GM23248 (cell line): ENCODE results near the gene RARB. TPM values are rescaled to one million over a fixed set of nuclear protein-coding genes. Genes with fewer than 3 reads are reported as not detected.

ENCODE experiments used
- DNase-seq: peaks from one replicate; pipeline ENCODE4 v3.0.0-alpha.2; 2015
- H2AFZ ChIP-seq: fragments of 200-600 bp; sonication (generic); 2 replicates; pipeline ENCODE4 v1.6.1; 2016; ENCODE audit warnings: antibody characterized with exemption
- H3F3A ChIP-seq: fragments of 200-600 bp; sonication (generic); 2 replicates; pipeline ENCODE4 v1.6.1; 2016; ENCODE audit warnings: mild to moderate bottlenecking, antibody characterized with exemption, mixed run types; ENCODE audit not compliant: insufficient read depth
- H3K27ac ChIP-seq: fragments of 200-600 bp; sonication (generic); 2 replicates; pipeline ENCODE4 v1.5.1; 2016; ENCODE audit warnings: mild to moderate bottlenecking
- H3K27me3 ChIP-seq: fragments of 200-600 bp; sonication (generic); replicated peaks from 2 replicates; pipeline ENCODE4 v1.6.1; 2016; ENCODE audit warnings: mild to moderate bottlenecking; ENCODE audit not compliant: insufficient read depth
- H3K36me3 ChIP-seq: fragments of 200-600 bp; sonication (generic); 2 replicates; pipeline ENCODE4 v1.6.1; 2016; ENCODE audit warnings: low read depth, mild to moderate bottlenecking
- H3K4me1 ChIP-seq: fragments of 200-600 bp; sonication (generic); 2 replicates; pipeline ENCODE4 v1.6.1; 2016; ENCODE audit warnings: mild to moderate bottlenecking; ENCODE audit not compliant: insufficient read depth
- H3K4me2 ChIP-seq: fragments of 200-600 bp; sonication (generic); one replicate; pipeline ENCODE4 v1.6.1; 2016; ENCODE audit warnings: mild to moderate bottlenecking; ENCODE audit not compliant: unreplicated experiment
- H3K4me3 ChIP-seq: fragments of 200-600 bp; sonication (generic); 2 replicates; pipeline ENCODE4 v1.5.1; 2016; ENCODE audit warnings: mild to moderate bottlenecking
- H3K79me2 ChIP-seq: fragments of 200-600 bp; sonication (generic); 2 replicates; pipeline ENCODE4 v1.6.1; 2016; ENCODE audit warnings: mild to moderate bottlenecking; ENCODE audit not compliant: insufficient read depth
- H3K9ac ChIP-seq: fragments of 200-600 bp; sonication (generic); 2 replicates; pipeline ENCODE4 v1.6.1; 2016; ENCODE audit warnings: mild to moderate bottlenecking
- H3K9me2 ChIP-seq: fragments of 200-600 bp; sonication (generic); 2 replicates; pipeline ENCODE4 v1.6.1; 2016; ENCODE audit warnings: mixed run types, mild to moderate bottlenecking, moderate library complexity; ENCODE audit not compliant: insufficient read depth
- H3K9me3 ChIP-seq: fragments of 200-600 bp; sonication (generic); one replicate; pipeline ENCODE4 v1.6.1; 2017; ENCODE audit warnings: low read depth
- H4K20me1 ChIP-seq: fragments of 200-600 bp; sonication (generic); 2 replicates; pipeline ENCODE4 v1.6.0; 2016; ENCODE audit not compliant: insufficient read depth
- EZH2 ChIP-seq: fragments of 200-600 bp; sonication (generic); IDR thresholded peaks from 2 replicates; pipeline ENCODE4 v1.6.1; 2018; ENCODE audit warnings: antibody characterized with exemption, mild to moderate bottlenecking; ENCODE audit not compliant: insufficient read depth, poor library complexity, severe bottlenecking
- EZH2phosphoT487 ChIP-seq: fragments of 200-600 bp; sonication (generic); IDR thresholded peaks from 2 replicates; pipeline ENCODE4 v1.6.1; 2018; ENCODE audit warnings: antibody characterized with exemption, moderate library complexity, mild to moderate bottlenecking, low read depth; ENCODE audit not compliant: insufficient read depth
- WGBS, 2 experiments: methylation state at CpG; one replicate each; pipeline ENCODE4 v1.1.6; 2015 to 2017; ENCODE audit warnings: low lambda C conversion rate in 2 of 2, low coverage in 1 of 2; ENCODE audit errors: missing lambda C conversion rate in 2 of 2; 5-methylcytosine and 5-hydroxymethylcytosine counted together
- in situ Hi-C: fragments of 300-500 bp; cut with MboI; formaldehyde crosslinking; loops from 2 replicates; pipeline ENCODE4 v1.15.0; 2020
- polyA plus RNA-seq: library from polyadenylated mRNA; unstranded; fragments of >200 nt; fragmentation: Nextera tagmentation; extraction: Ambion mirVana; gene quantifications from 2 replicates; pipeline ENCODE4 v1.2.1, GENCODE V29; 2016
- total RNA-seq: library from RNA; depleted of rRNA; stranded (reverse); fragments of >200 nt; shearing (Covaris generic); gene quantifications from 2 replicates; pipeline ENCODE4 v1.2.3, GENCODE V29; 2014

The RARB gene
- total and polyA plus RNA-seq, 2 experiments from 2014 or later = 0.11 TPM; not detected in 1

GRCh38 chr3:25578059-25578458 lies 150.0 kb downstream of the RARB start:
- Histone ChIP-seq H3K9ac (no peak overlapping the region), H2AFZ (no peak overlapping the region), H3K27ac (no peak overlapping the region), H3K9me2 (no peaks in the 10 kb centered on the region), H3K27me3 (0 out of 2 replicates have a peak, but pooled peaks cover 6% of the 10 kb centered on the region), H4K20me1 (no peaks in the 10 kb centered on the region), H3K9me3 (no peaks in the 10 kb centered on the region), H3K4me3 (no peak overlapping the region), H3K4me2 (no peak overlapping the region), H3K36me3 (no peaks in the 10 kb centered on the region), H3K4me1 (no peaks in the 10 kb centered on the region), H3K79me2 (no peaks in the 10 kb centered on the region), H3F3A (no peaks in the 10 kb centered on the region)
- TF ChIP-seq EZH2phosphoT487 (no peak), EZH2 (no peak)
- in situ Hi-C loops = loop anchor here (25.0 kb wide), 3 partner anchors 616 to 1116 kb away; no protein-coding TSS in a partner anchor
- 66 to 74% methylated on average over 10 of the region's 10 CpGs for WGBS, 2 experiments
- DNase-seq = no peak

- no peak overlapping the region for H3K27ac ChIP-seq
Measured at GRCh38 chr3:25580534-25580933, 152.5 kb downstream of the RARB start.

GRCh38 chr3:25581335-25581734 lies 153.3 kb downstream of the RARB start:
- Histone ChIP-seq H3K4me2 (no peak overlapping the region), H3K9ac (no peak overlapping the region), H3F3A (no peaks in the 10 kb centered on the region), H3K36me3 (no peaks in the 10 kb centered on the region), H4K20me1 (no peaks in the 10 kb centered on the region), H3K79me2 (no peaks in the 10 kb centered on the region), H3K9me2 (no peaks in the 10 kb centered on the region), H3K9me3 (no peaks in the 10 kb centered on the region), H2AFZ (no peak overlapping the region), H3K4me3 (no peak overlapping the region), H3K27ac (no peak overlapping the region), H3K27me3 (0 out of 2 replicates have a peak, but pooled peaks cover 6% of the 10 kb centered on the region), H3K4me1 (no peaks in the 10 kb centered on the region)
- 75 to 77% methylated on average over 7 of the region's 7 CpGs for WGBS, 2 experiments
- no peak for DNase-seq
- in situ Hi-C loops = loop anchor here (25.0 kb wide), 3 partner anchors 619 to 1119 kb away; no protein-coding TSS in a partner anchor
- TF ChIP-seq EZH2 (no peak), EZH2phosphoT487 (no peak)

More at GRCh38 chr3:25580534-25580933, 152.5 kb downstream of the RARB start:
- no peak overlapping the region for H3K9ac ChIP-seq
- H3K9me3 ChIP-seq = no peaks in the 10 kb centered on the region
- H3F3A ChIP-seq = no peaks in the 10 kb centered on the region
- no peaks in the 10 kb centered on the region for H3K79me2 ChIP-seq
- no peaks in the 10 kb centered on the region for H3K9me2 ChIP-seq
- H3K4me3 ChIP-seq = no peak overlapping the region
- no peaks in the 10 kb centered on the region for H3K4me1 ChIP-seq
- WGBS, 2 experiments = 59 to 63% methylated on average over 8 of the region's 8 CpGs
- no peaks in the 10 kb centered on the region for H4K20me1 ChIP-seq
- TF ChIP-seq EZH2 = no peak
- no peak for TF ChIP-seq EZH2phosphoT487
- no peak overlapping the region for H2AFZ ChIP-seq
- no peaks in the 10 kb centered on the region for H3K36me3 ChIP-seq
- in situ Hi-C loops = loop anchor here (25.0 kb wide), 3 partner anchors 618 to 1118 kb away; no protein-coding TSS in a partner anchor
- 0 out of 2 replicates have a peak, but pooled peaks cover 6% of the 10 kb centered on the region for H3K27me3 ChIP-seq
- no peak overlapping the region for H3K4me2 ChIP-seq
- no peak for DNase-seq

- H3K4me1 ChIP-seq = no peaks in the 10 kb centered on the region
- in situ Hi-C loops = loop anchor here (25.0 kb wide), 3 partner anchors 620 to 1120 kb away; no protein-coding TSS in a partner anchor
- H3K36me3 ChIP-seq = no peaks in the 10 kb centered on the region
- no peaks in the 10 kb centered on the region for H3F3A ChIP-seq
- no peaks in the 10 kb centered on the region for H3K9me3 ChIP-seq
- H3K27me3 ChIP-seq = 0 out of 2 replicates have a peak, but pooled peaks cover 6% of the 10 kb centered on the region
- 75 to 85% methylated on average over 3 of the region's 3 CpGs for WGBS, 2 experiments
- H4K20me1 ChIP-seq = no peaks in the 10 kb centered on the region
- no peak for DNase-seq
- no peak overlapping the region for H3K4me2 ChIP-seq
- H3K9me2 ChIP-seq = no peaks in the 10 kb centered on the region
- no peak overlapping the region for H3K9ac ChIP-seq
- no peak overlapping the region for H3K27ac ChIP-seq
- H2AFZ ChIP-seq = no peak overlapping the region
- no peaks in the 10 kb centered on the region for H3K79me2 ChIP-seq
- no peak overlapping the region for H3K4me3 ChIP-seq
- TF ChIP-seq EZH2phosphoT487 (no peak), EZH2 (no peak)
Measured at GRCh38 chr3:25581823-25582222, 153.8 kb downstream of the RARB start.
